HepG2 (cell line): ENCODE results near the gene NPNT. TPM values are rescaled to one million over a fixed set of nuclear protein-coding genes. Genes with fewer than 3 reads are reported as not detected.

Source experiments
- ATAC-seq: fragments of 200-7000 bp; cut with Tn5 transposase; 3 replicates; pipeline ENCODE4 v1.9.1; 2020; ENCODE audit warnings: mild to moderate bottlenecking, moderate library complexity
- BruUV-seq: library from RNA; stranded (reverse); fragments of 400-500 nt; replicated peaks from 2 replicates; lab custom pipeline; 2021; lab: Mats Ljungman, UMichigan
- CTCF ChIA-PET: fragments of 300-600 bp; formaldehyde crosslinking; extraction: SDS; loops from one replicate; lab custom pipeline; 2021; ENCODE audit warnings: low total read pairs, inconsistent platforms, low intra/inter-chr PET ratio; lab: Yijun Ruan, JAX
- POLR2A ChIA-PET: fragments of 350-600 bp; sonication (Branson Sonifier 250); formaldehyde crosslinking; loops from one replicate; lab custom pipeline; 2020; ENCODE audit warnings: antibody characterized with exemption, inconsistent platforms; lab: Yijun Ruan, JAX
- DNase-seq: peaks from one replicate; pipeline ENCODE4 v3.0.0-alpha.2; 2015; ENCODE audit warnings: low spot score
- FAIRE-seq: peaks from 3 replicates; lab custom pipeline; 2011; peaks lifted over from hg19 to GRCh38; lab: Jason Lieb, UNC
- H2AFZ ChIP-seq: one replicate; pipeline ENCODE4 v1.6.1; 2011; ENCODE audit warnings: low read length, inconsistent platforms
- H3K27ac ChIP-seq: fragments of 300-600 bp; 3 replicates; pipeline ENCODE4 v1.8.0; 2011; ENCODE audit warnings: mixed run types, mild to moderate bottlenecking, mixed read lengths, low read length, inconsistent platforms; ENCODE audit not compliant: insufficient read depth; ENCODE audit errors: extremely low read length
- H3K27me3 ChIP-seq, 2 experiments: fragments of 200-600 bp in 1 of 2; 2 replicates in 1 of 2; 3 replicates in 1 of 2; pipeline versions ENCODE4 v1.6.0 to v1.8.0; 2011; ENCODE audit warnings: low read length in 2 of 2, mild to moderate bottlenecking in 2 of 2, moderate library complexity in 2 of 2, inconsistent platforms in 1 of 2; ENCODE audit not compliant: insufficient read depth in 2 of 2, control insufficient read depth in 1 of 2
- H3K36me3 ChIP-seq, 2 experiments: fragments of 200-600 bp in 1 of 2; replicated peaks in 1 of 2; 2 replicates in 1 of 2; 3 replicates in 1 of 2; pipeline versions ENCODE4 v1.5.1 to v1.8.0; 2011; ENCODE audit warnings: low read length in 2 of 2, inconsistent platforms in 1 of 2; ENCODE audit not compliant: insufficient read depth in 2 of 2, control insufficient read depth in 1 of 2
- H3K4me1 ChIP-seq: 2 replicates; pipeline ENCODE4 v1.5.1; 2012; ENCODE audit warnings: low read length, inconsistent platforms; ENCODE audit not compliant: insufficient read depth
- H3K4me2 ChIP-seq: 2 replicates; pipeline ENCODE4 v1.6.0; 2011; ENCODE audit warnings: low read depth, low read length, inconsistent platforms
- H3K4me3 ChIP-seq, 3 experiments: fragments of 200-600 bp in 1 of 3; sonication (generic), shearing (Covaris generic) in 1 of 3; replicated peaks in 1 of 3; 2 replicates each; pipeline ENCODE4 v1.5.1; 2011 to 2016; ENCODE audit warnings: low read length in 3 of 3, inconsistent platforms in 2 of 3, low read depth in 2 of 3, mild to moderate bottlenecking in 2 of 3, control low read depth in 1 of 3, mixed read lengths in 1 of 3; ENCODE audit not compliant: insufficient read depth in 1 of 3
- H3K79me2 ChIP-seq: one replicate; pipeline ENCODE4 v1.6.1; 2011; ENCODE audit warnings: low read length, inconsistent platforms; ENCODE audit not compliant: insufficient read depth
- H3K9ac ChIP-seq: 2 replicates; pipeline ENCODE4 v1.6.0; 2011; ENCODE audit warnings: mild to moderate bottlenecking, low read depth, low read length, inconsistent platforms; ENCODE audit not compliant: insufficient read depth
- H3K9me3 ChIP-seq: 2 replicates; pipeline ENCODE4 v1.5.1; 2012; ENCODE audit warnings: mild to moderate bottlenecking, low read length
- H4K20me1 ChIP-seq: 2 replicates; pipeline ENCODE4 v1.6.0; 2011; ENCODE audit warnings: inconsistent platforms, mild to moderate bottlenecking, low read length, moderate library complexity; ENCODE audit not compliant: insufficient read depth
- CEBPB ChIP-seq: IDR thresholded peaks from 2 replicates; pipeline ENCODE4 v1.6.1; 2011; ENCODE audit warnings: low read depth, low read length, improper control_type of control experiment, borderline replicate concordance
- CSRNP2 ChIP-seq: sonication (generic); formaldehyde crosslinking; conservative IDR thresholded peaks from 2 replicates; pipeline ENCODE4 v1.8.0; 2022; ENCODE audit warnings: low read depth, missing genetic modification reagents
- IRF2 ChIP-seq: IDR thresholded peaks from 2 replicates; pipeline ENCODE4 v1.6.1; 2018; ENCODE audit warnings: missing genetic modification reagents, missing compliant biosample characterization
- MLXIP ChIP-seq: sonication (generic); formaldehyde crosslinking; IDR thresholded peaks from 2 replicates; pipeline ENCODE4 v1.9.0; 2021; ENCODE audit warnings: missing genetic modification reagents, borderline replicate concordance
- MZF1 ChIP-seq: sonication (generic); formaldehyde crosslinking; IDR thresholded peaks from 2 replicates; pipeline ENCODE4 v1.8.1; 2023; ENCODE audit warnings: mild to moderate bottlenecking, missing genetic modification reagents, borderline replicate concordance
- TBX3 ChIP-seq: fragments of 450-650 bp; IDR thresholded peaks from 2 replicates; pipeline ENCODE4 v1.6.1; 2017; ENCODE audit warnings: antibody characterized with exemption, mild to moderate bottlenecking, inconsistent platforms, borderline replicate concordance
- ZFP91 ChIP-seq: sonication (generic); formaldehyde crosslinking; IDR thresholded peaks from 2 replicates; pipeline ENCODE4 v1.9.0; 2022; ENCODE audit warnings: missing genetic modification reagents, mild to moderate bottlenecking, borderline replicate concordance
- ZMYM2 ChIP-seq: sonication (generic); formaldehyde crosslinking; IDR thresholded peaks from 2 replicates; pipeline ENCODE4 v1.8.0; 2022; ENCODE audit warnings: mild to moderate bottlenecking, missing genetic modification reagents
- ZNF180 ChIP-seq: sonication (generic); formaldehyde crosslinking; IDR thresholded peaks from 2 replicates; pipeline ENCODE4 v1.4.0; 2020; ENCODE audit warnings: low read depth, missing genetic modification reagents, borderline replicate concordance
- ZNF264 ChIP-seq: sonication (generic); formaldehyde crosslinking; IDR thresholded peaks from 2 replicates; pipeline ENCODE4 v1.4.0; 2020; ENCODE audit warnings: missing genetic modification reagents
- ZNF280B ChIP-seq: sonication (generic); formaldehyde crosslinking; IDR thresholded peaks from 2 replicates; pipeline ENCODE4 v1.5.0; 2020; ENCODE audit warnings: missing genetic modification reagents, mild to moderate bottlenecking, borderline replicate concordance
- ZNF484 ChIP-seq: sonication (generic); formaldehyde crosslinking; IDR thresholded peaks from 2 replicates; pipeline ENCODE4 v1.5.1; 2020; ENCODE audit warnings: mild to moderate bottlenecking, low read depth, missing genetic modification reagents, borderline replicate concordance
- ZNF883 ChIP-seq: sonication (generic); formaldehyde crosslinking; IDR thresholded peaks from 2 replicates; pipeline ENCODE4 v1.5.1; 2020; ENCODE audit warnings: mild to moderate bottlenecking, missing genetic modification reagents; ENCODE audit errors: not compliant biosample characterization
- ZSCAN12 ChIP-seq: sonication (generic); formaldehyde crosslinking; IDR thresholded peaks from 2 replicates; pipeline ENCODE4 v1.9.0; 2021; ENCODE audit warnings: mild to moderate bottlenecking, missing genetic modification reagents
- WGBS: methylation state at CpG from one replicate; pipeline ENCODE4 v1.1.6; 2017; ENCODE audit warnings: low lambda C conversion rate; 5-methylcytosine and 5-hydroxymethylcytosine counted together
- in situ Hi-C: cut with HindIII; loops from 2 replicates; pipeline ENCODE4 v1.10.0; 2017; ENCODE audit warnings: low pct_unique_long_range_greater_than_20kb; ENCODE audit not compliant: extremely low pct_ligation_motif_present
- intact Hi-C: fragments of 100-400 bp; cut with micrococcal nuclease; formaldehyde crosslinking; loops from one replicate; pipeline ENCODE4 v1.10.0; 2022; ENCODE audit not compliant: unreplicated experiment
- polyA plus RNA-seq, 8 experiments: library from polyadenylated mRNA; depleted of rRNA in 3 of 8; stranded (reverse) in 7 of 8; unstranded in 1 of 8; fragments of >200 nt; fragmentation: Illumina TruSeq in 4 of 8; extraction: Trizol in 4 of 8; gene quantifications; 2 replicates each; pipeline versions ENCODE4 v1.2.1 to v1.2.3, GENCODE V29; 2011 to 2016; ENCODE audit warnings: low read depth in 4 of 8, missing spikeins in 1 of 8, mixed read lengths in 1 of 8; ENCODE audit not compliant: insufficient read depth in 1 of 8
- total RNA-seq, 5 experiments: library from RNA; depleted of rRNA; stranded (reverse); fragments of >200 nt; fragmentation: Illumina TruSeq; extraction: Trizol; gene quantifications; 2 replicates each; pipeline ENCODE4 v1.2.3, GENCODE V29; 2016; ENCODE audit warnings: low read depth in 1 of 5

Gene NPNT
- total and polyA plus RNA-seq, 2 of the 13 experiments (the other 11 are each of a cell fraction or from before 2014, with no cell fraction given): 1.1 to 19.1 TPM

- TF ChIP-seq ZNF280B (CRISPR knock-in tag) (no peak), MLXIP (CRISPR knock-in tag) (no peak)
- TF ChIP-seq, all 625 proteins: peak for 0
These were observed 49.3 kb downstream of the NPNT start (continued) for GRCh38 chr4:105944540-105944939.

- ChIA-PET CTCF (no interaction called here), POLR2A (no interaction called here)
- no peak for DNase-seq
These were observed 51.5 kb downstream of the NPNT start for GRCh38 chr4:105946771-105947170.

More at GRCh38 chr4:105946771-105947170, 51.5 kb downstream of the NPNT start:
- no peaks in the 10 kb centered on the region for H3K9me3 ChIP-seq
- H3K27ac ChIP-seq: no peak overlapping the region
- TF ChIP-seq ZNF883: no peak
- TF ChIP-seq ZSCAN12 (CRISPR knock-in tag): no peak
- no peak for TF ChIP-seq ZNF484 (CRISPR knock-in tag)
- no peak for TF ChIP-seq ZNF180 (CRISPR knock-in tag)
- TF ChIP-seq ZMYM2 (CRISPR knock-in tag): no peak
- TF ChIP-seq ZFP91 (CRISPR knock-in tag): no peak
- no peak for TF ChIP-seq CSRNP2 (CRISPR knock-in tag)
- TF ChIP-seq MZF1 (CRISPR knock-in tag): no peak
- no peak for TF ChIP-seq ZNF264 (CRISPR knock-in tag)
- no peak for TF ChIP-seq CEBPB
- no peak for TF ChIP-seq TBX3
- no peak for TF ChIP-seq IRF2 (CRISPR knock-in tag)
- H3K36me3 ChIP-seq: no peaks in the 10 kb centered on the region
- no peaks in the 10 kb centered on the region for H3K4me1 ChIP-seq
- H3K79me2 ChIP-seq: no peaks in the 10 kb centered on the region
- in situ Hi-C loops (no loop called here), intact Hi-C loops (no loop called here)
- BruUV-seq: no TSS peak
- H4K20me1 ChIP-seq: no peaks in the 10 kb centered on the region
- 64% methylated on average over 3 of the region's 3 CpGs for WGBS
- H2AFZ ChIP-seq: no peak overlapping the region
- H3K9ac ChIP-seq: no peak overlapping the region
- ATAC-seq (no peak), FAIRE-seq (no peak)
- H3K4me3 ChIP-seq: no peak overlapping the region
- no peaks in the 10 kb centered on the region for H3K27me3 ChIP-seq
- H3K4me2 ChIP-seq: no peak overlapping the region
